Measurements from ENCODE around the gene PCDH15.

- TF ChIP-seq CTCF (IDR thresholded peaks at IDR 0.05; ENCODE audit: borderline replicate concordance, extremely low read depth, low read length, poor library complexity, severe bottlenecking) (peak; percentile 37), EZH2 (IDR thresholded peaks at IDR 0.05; ENCODE audit: borderline replicate concordance, low read depth, low read length, severe bottlenecking) (no peak)
Observed at GRCh38 chr10:53839440-53840039, 961.5 kb downstream of the PCDH15 start.

Measured in DND-41 (cell line).